NCI-H1436 treated with DMSO at 0.1 percent for 48 hours (cell line): ENCODE results near the gene C17orf50.
A peak's percentile ranks its signal among the peaks of the same experiment; 100 is the strongest.

ENCODE experiments used
- DNase-seq: peaks from one replicate; lab custom pipeline; 2025; lab: John Stamatoyannopoulos, UW

Gene C17orf50

DNA sequence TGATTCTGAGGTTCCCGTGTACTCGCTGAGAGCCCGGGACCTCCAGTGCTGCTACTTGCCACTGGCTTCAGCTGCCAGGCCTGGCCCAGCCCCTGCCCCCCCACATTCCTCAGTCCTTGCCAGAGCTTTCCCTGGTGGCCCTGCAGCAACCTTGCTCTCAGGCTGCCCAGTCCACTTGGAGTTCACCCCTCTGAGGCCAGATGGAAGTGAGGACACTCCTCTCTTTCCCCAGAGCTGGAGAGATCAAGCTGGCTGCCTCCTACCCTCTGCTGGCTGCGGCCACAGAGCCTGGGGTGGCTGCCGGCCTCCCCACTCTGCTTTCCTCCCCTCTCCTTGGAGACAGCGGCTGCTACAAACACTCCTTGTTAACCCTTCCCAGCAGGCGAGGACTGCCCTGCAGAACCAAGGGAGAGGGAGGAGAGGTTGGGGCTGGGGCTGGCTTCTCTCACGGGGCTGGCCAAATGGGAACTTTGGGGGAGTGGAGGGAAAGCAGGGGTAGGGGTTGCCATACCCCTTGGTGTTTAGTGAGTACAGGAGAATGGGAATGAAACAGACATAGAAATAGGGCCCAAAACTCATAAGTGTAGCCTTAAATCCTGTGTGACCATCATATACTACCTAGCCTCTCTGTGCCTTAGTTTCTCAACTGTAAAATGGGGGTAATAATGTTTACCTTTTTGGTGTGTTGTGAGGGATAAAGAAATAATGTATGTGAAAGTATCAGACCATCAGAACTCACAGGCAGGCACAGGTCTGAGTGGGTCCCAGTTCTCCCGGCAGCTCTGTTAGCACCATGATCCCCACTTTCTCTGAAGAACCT lies 7.5 kb upstream of the C17orf50 start, which contains the start of gene GAS2L2:
Gene GAS2L2, minus strand, starts transcription at position 295 of the 820 bp plus-strand sequence. CDS start 389 bp downstream, outside the sequence.
- no peak for DNase-seq

DNA sequence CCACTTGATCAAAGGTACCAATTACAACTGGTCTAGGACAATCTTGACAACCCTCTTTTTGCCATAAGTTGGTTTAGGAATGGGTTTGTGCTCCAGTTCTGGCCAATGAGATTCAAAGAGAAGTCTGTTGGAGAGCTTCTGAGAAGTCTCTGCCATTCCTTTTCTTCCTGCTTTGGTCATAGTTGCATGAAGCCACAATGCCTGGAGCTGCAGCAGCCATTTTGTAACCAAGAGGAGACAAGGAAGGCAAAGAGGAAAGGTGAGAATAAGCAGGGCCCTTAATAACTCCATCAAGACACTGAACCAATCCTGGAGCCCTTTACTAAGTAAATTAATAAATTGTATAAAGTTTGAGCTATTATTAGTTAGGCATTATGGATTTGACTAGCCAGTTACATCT lies 3.4 kb upstream of the C17orf50 start:
- DNase-seq: no peak

DNA sequence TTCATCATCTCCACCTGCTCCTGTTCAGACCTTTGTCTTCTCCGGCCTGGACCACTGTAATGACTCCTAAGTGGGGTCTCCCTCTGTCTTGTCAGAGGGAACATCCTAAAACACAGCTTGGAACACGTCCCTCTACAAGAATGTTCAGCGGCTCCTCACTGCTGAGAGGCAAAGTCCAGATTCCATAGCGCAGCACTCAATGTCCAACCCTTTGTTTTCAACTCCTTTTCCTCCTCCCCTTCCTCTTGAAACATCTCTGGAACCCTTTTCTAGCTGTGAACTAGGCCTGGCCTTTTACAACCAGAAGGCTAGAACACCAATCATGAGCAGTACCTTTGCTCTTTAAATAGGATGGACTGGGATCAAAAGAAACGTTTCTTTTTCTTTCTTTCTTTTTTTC lies 914 bp downstream of the C17orf50 start:
- DNase-seq: no peak

DNA sequence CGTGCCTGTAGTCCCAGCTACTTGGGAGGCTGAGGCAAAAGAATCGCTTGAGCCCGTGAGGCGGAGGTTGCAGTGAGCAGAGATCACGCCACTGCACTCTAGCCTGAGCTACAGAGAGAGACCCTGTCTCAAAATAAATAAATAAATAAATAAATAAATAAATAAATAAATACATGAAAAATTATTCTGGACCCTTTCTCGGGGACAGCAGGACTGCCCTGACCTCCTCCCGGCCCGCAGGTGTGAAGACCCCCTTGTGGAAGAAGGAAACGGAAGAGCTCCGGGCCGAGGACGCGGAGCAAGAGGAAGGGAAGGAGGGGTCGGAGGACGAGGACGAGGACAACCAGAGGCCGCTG lies 3.1 kb downstream of the C17orf50 start:
- no peak for DNase-seq

DNA sequence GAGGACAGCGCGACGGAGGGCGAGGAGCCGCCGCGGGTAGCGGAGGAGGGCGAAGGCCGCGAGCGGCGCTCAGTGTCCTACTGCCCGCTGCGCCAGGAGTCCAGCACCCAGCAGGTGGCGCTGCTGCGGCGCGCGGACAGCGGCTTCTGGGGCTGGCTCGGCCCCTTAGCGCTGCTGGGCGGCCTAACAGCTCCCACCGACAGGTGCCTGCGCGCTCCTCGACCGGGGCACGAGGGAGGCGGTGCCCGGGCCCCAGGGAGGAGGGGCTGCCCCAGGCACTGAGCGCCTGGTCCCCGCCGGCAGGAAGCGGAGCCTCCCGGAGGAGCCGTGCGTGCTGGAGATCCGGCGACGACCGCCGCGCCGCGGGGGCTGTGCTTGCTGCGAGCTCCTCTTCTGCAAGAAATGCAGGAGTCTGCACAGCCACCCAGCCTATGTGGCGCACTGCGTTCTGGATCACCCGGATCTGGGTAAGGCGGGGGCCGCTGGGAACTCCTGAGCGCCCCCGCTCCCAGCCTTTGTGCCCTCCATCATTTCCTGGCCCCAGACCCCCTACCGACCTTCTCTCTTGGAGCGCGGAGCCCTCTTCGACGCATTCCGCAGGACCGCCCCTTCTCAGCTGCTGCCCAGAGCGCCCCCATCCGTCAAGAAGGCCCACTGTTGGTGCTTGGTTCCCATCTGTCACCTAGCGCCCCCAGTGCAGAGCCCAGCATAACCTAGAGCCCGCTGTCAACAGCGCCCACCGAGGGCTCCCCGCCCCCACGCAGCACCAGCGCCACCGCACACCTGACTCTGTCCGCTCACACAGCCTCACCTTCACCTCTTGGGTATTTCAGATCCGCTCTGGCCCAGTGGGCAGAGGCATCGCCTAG lies 3.7 kb downstream of the C17orf50 start:
- DNase-seq: peak; percentile 78

DNA sequence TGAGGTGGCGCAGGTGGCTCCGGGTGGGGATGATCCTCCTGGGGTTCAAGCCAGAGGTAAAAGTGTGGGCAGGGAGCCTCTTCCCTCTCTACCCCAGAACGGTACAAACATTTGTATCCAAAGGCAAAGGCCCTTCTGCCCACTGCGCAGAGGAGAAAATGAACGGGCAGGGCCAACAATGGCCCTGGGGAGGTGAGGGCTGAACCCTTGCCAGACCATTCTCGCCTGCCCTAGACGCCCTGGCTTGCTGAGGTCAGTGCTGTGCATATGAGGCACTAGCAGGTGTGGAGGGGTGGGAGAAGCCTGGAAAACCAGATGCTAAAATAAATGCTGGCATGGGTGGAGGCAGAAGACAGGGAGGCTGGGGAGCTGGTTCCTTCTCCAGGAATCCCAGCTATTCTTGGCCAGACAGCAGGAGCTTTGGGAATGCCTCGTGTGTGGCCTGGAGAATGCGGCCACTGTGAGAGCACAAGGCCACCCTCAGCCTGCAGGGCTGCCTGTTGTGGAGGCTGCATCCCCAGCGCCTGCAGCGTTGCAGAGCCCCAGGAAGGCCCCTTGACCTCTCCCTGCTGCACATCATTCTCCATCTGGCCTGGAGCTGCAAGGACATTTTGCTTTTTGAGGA lies 4.5 kb downstream of the C17orf50 start:
- DNase-seq: no peak

DNA sequence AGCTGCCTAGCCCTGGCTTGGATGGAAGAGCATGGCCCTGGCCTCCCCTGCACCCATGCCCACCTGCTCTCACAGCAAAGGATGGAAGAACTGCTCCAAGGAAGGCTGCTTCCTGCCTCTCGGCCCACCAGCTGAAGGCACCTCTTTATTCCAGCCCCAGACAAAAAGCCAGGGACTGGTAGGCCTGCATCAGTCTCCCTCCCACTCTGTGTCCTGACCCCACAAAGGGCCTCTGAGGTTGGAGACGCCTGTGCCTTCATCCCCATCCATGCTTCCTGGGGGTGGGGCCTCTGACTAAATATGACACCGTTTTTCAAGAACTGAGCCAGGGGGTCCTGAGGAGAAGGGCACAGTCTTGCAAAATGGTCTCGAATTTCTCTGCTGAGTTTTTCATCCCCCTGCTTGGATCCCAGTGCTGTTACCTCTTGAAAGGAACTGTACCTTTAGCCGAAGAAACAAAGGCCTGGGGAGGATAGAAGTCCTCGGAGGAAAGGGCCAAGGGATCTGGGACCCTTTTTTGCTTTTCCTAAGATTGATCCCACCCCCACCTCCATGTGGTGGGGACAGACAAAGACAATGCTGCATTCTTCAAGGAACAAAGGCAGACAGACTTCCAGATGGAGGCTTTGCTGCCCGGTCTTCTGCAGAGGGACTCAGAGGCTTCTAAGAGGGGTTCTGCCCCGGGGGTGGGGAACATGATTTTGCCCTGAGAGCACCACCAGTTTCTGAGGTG lies 5.2 kb downstream of the C17orf50 start:
- no peak for DNase-seq

DNA sequence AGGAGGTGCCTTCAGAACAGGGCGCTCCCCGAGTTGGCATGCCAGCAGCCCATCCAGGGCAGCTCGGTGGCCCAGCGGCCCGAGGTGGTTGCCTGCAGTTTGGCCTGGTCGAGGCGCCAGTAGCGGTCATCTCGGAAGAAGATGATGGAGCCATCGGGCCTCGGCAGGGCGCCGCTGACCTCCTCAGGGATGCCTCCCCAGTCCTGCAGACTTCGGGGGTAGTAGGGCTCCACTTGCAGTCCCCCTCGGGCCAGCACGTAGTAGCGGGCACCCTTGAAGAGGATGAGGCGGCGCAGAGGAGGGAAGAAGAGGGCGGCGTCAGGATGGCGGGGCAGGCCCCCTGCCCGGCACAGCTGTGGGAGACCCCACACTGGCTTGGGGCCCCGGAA lies 5.8 kb downstream of the C17orf50 start:
- DNase-seq: no peak

DNA sequence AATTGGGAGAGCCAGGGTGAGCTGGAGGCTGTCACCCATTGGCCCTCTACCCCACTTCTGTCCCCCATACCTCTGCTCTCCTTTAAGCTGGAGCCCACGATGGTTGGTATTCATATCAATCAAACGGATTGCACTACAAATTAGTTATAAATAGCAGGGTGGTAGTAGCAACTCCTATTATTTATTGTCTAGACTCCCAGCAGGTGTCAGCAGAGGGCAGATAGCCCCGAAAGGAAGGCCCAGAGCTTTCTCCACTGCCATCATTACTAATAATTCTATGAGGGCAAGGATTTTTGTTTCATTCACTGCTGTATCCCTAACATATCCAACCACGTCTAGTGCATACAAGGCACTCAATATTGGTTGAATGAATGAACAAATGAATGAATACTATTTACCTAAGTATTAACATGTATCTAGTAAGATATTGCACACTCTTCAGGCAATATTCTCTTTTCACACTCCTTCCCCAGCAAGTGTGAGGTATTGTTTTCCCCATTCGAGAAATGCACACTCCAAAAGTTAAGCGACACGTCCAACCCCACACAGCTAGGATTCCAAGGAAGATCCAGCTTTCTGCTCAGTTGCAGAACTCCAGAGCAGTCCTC lies 6.3 kb downstream of the C17orf50 start:
- DNase-seq: no peak

DNA sequence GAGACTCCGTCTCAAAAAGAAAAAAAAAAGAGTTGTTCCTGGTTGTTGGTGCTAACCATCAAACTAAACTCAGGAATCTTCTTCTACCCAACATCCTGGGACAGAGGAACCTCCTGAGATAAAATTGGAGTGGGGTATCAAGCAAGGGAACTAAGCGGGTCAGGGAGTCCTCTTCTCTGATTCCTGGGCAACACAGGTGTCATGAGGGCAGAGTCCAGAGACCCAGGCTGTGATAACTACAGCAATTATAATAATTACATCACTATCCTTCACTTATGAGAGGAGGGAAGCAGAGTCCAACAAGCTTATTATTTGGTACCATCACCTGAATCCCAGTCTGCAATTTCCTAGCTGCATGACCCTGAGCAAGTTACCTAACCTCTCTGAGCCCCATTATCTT lies 8.1 kb downstream of the C17orf50 start:
- DNase-seq: no peak

DNA sequence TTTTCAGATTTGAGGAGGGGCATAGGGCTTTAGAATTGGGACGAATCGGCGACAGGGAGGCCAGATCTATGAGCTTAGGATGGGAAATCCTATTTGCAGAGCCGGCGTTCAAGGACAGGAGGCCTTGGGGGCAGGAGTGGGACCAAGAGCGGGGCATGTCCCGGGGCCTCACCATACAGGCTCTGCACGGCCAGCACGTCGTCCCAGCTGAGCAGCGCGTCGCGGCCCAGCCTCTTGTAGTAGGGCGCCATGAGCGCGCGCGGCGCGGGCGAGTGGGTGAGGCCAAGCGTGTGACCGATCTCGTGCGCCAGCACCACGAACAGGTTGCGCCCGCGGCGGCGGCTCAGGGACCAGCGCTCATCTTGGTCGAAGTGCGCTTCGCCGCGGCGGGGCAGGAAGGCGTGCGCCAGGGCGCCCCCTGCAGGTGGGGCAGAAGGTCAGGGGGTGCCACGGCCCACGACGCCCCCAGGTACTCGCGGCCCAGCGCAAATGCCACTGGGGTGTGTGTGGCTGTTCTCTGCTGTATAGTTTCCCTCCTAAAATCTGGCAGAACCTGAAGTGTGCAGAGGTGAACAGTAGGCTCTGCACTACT lies 9.3 kb downstream of the C17orf50 start:
- no peak for DNase-seq

DNA sequence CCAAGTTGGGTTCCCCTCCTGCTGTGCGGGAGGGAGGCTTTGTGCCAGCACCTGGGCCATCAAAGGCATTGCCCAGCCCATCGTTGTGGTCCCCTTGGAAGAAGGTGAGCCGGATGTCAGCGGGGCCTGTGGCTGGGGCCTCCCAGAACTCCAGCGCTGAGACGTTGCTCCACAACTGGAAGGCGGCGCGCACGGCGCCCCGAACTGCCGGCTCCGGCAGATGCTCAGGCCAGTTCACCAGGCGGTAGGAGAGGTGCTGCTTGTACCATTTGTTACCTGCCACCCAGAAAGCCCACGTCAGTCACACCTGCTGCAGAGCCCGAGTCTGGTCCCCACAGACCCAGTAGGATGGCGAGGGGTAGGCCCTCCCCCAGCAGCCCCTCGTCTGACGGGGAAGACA lies 12.4 kb downstream of the C17orf50 start:
- DNase-seq: no peak

DNA sequence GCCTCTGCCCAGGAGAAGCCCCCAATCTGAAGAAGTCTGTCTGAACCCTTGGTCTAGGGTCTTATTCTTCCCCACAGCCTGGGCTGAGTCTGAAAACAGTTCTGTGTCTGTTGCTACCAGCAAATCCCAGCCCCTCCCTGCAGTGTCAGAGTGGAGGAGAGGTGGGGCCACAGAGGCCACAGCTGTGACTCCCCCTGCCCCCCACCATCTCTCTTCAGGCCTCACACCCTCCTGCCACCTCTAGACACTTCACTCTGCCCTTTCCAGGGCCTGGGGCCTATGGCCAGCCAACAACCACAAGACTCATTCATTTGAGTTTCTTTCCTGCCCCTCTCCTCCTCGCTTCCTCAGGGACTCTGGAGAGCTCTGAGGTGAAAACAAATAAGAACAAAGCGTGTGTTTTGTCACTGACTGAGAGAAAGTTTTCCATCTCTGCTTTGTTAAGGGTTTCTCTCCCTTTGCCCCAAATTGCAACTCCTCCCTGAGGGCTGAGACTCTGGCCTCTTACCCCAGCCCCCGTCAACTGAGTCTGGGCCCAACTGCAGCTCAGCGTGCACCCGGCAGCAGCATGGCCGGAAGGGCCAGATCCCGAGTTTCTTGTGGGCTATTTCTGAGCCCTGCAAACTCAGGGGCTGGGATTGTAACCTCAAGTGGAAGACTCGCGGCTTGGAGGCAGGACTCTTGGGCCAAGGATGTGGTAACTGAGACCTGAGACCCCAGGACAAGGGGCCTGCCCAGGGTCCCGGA lies 13.2 kb downstream of the C17orf50 start:
- no peak for DNase-seq

DNA sequence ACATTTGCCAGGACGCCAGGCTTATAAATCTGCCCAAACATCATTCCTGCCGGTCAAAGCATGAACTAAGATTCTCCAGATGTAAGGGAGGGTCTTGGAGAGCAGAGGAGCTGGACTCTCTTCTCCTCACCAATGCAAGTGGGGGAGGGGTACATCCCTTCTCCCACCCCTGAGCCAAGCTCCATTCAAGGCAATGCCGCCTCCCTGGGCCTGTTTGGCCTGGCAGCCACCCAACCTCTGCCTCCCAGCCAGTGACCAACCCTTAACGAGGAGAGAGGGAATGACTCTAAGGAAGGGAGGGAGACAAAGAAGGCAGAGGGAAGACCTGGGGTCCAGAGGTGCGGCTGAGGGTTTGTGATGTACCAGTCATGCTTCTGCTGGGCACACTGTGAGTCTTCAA lies 13.8 kb downstream of the C17orf50 start:
- no peak for DNase-seq

DNA sequence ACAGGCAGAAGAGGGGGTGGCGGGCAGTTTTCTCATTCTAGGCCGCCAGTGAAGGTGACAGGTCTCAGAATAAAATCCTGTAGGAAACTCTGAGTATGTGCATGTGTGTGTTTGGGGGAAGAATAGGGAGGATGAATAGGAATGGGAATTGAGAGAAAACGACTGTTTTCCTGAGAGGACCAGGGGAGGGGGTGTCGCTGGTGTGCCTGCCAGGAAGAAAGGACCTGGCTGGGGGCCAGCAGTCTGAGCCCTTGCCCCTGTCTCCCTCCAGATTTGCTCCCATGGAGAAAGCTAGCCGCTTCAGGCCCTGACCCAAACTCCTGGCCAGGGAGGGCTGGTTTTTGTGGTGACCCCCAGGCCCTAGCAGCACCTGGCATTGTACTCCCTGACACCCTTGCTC lies 14.4 kb downstream of the C17orf50 start:
- DNase-seq: no peak

DNA sequence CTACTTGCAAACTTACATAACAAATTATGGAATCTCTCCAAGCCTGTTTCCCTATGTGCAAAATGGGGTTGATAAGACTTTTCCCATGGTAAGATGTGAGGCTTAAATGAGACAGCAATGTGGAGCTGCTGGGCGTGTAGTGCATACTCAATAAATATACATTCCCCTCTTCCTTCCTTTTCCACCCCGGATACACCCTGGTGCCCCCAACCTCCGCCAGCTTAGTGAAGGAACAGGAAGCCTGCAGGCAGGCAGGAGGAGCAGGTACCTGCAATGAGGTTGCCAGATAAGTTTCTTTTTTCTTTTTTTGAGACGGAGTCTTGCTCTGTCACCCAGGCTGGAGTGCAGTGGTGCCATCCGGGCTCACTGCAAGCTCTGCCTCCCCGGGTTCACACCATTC lies 14.9 kb downstream of the C17orf50 start:
- DNase-seq: no peak

DNA sequence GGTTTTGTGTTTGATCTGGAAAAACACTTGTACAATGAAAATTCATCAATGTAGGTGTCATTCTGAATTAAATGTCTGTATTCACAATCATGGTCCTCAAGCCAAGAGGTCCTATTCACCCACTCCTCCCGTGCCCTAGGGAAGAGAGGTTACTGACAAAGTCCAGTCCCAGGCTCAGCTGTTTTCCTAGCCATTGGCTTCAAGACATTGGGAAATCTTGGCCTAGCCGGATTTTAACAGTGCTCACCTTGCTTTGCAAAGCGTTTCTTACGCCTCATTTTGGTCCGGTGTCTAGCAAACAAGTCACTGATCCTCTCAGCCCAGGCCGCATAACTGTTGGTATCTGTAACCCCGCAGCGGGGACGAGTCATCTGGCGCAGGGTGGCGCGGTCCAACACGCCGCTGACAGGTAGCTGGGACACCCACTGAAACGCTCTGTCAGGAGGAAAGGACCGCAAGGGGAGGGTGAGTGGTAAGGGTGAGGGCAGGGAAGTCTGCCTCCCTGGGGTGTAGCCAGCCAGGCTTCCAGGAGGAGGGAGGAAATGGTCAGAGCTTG lies 18.0 kb downstream of the C17orf50 start:
- DNase-seq: no peak

DNA sequence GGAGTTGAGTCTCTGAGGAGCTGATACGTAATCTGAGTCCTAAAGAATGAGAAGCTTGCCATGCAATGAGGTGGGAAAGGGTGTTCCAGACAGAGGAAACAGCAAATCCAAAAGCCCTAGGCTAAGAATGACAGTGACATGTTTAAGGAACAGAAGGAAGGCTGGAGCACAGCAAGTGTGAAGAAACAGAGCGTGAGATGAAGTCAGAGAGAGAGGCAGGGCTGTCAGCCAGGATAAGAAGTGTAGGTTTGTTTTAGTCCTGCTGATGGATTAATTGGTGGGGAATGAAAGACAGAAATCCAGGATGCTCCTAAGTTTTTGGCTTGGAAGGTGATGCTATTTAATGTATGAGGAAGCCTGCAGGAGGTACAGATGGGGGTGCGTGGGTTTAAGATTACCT lies 20.3 kb downstream of the C17orf50 start:
- no peak for DNase-seq

DNA sequence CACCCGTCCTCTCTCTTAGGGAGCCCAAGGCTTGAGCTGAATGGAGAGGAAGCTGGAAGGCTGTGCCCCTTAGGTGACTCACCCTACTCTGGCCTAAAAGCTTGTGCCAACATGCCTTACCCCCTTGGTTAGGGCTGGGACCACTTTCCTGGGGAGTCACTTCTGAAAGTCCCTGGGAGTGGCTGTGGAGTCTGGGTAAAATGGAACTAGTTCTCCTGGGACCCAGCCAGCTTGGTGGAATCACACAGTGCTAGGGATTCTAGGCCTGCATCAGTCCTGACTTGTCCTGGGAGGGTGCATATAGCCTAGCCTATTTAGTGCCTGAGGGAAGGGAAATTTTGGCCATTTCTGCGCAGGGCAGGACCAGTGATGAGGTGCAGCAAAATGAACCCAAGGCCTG lies 24.2 kb downstream of the C17orf50 start:
- no peak for DNase-seq

DNA sequence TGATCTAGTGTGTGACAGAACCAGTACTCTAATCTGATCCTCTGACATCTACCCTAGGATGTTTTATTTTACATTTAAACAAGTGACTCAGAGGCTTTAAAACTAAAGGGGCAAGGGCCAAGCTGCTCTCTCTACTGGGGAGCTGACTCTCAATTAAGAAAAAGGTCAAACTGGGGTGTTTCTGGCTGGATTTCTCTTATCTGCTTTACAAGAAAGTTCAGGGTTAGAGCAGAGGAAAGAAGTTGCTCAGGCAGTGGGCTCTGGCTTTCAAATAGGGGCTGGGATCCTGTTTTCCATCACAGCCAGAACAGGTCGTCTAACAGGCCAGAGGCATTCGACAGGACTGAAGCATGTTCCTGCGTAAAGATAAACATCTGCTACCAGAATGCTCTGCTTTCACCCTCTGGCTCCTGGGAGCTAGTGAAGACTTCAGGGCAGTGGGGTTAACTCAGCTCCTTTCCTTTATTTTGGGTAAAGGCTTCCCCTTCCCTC lies 26.3 kb downstream of the C17orf50 start:
- DNase-seq: no peak
